ES-I3 (cell line): ENCODE measurements around the gene OAS3.

Experiments
- H3K36me3 ChIP-seq: 2 replicates; pipeline ENCODE4 v1.6.1; 2013; ENCODE audit warnings: mild to moderate bottlenecking, low read length, control low read depth, moderate library complexity; ENCODE audit not compliant: insufficient read depth
- H3K4me1 ChIP-seq: 2 replicates; pipeline ENCODE4 v1.6.1; 2013; ENCODE audit warnings: mild to moderate bottlenecking, control low read depth, low read length; ENCODE audit not compliant: insufficient read depth
- H3K9ac ChIP-seq: 2 replicates; pipeline ENCODE4 v1.6.1; 2013; ENCODE audit warnings: low read depth, mild to moderate bottlenecking, low read length, moderate library complexity
- H3K9me3 ChIP-seq: 2 replicates; pipeline ENCODE4 v1.6.1; 2013; ENCODE audit warnings: mild to moderate bottlenecking, low read length, moderate library complexity; ENCODE audit not compliant: control insufficient read depth, insufficient read depth

The OAS3 gene, protein sequence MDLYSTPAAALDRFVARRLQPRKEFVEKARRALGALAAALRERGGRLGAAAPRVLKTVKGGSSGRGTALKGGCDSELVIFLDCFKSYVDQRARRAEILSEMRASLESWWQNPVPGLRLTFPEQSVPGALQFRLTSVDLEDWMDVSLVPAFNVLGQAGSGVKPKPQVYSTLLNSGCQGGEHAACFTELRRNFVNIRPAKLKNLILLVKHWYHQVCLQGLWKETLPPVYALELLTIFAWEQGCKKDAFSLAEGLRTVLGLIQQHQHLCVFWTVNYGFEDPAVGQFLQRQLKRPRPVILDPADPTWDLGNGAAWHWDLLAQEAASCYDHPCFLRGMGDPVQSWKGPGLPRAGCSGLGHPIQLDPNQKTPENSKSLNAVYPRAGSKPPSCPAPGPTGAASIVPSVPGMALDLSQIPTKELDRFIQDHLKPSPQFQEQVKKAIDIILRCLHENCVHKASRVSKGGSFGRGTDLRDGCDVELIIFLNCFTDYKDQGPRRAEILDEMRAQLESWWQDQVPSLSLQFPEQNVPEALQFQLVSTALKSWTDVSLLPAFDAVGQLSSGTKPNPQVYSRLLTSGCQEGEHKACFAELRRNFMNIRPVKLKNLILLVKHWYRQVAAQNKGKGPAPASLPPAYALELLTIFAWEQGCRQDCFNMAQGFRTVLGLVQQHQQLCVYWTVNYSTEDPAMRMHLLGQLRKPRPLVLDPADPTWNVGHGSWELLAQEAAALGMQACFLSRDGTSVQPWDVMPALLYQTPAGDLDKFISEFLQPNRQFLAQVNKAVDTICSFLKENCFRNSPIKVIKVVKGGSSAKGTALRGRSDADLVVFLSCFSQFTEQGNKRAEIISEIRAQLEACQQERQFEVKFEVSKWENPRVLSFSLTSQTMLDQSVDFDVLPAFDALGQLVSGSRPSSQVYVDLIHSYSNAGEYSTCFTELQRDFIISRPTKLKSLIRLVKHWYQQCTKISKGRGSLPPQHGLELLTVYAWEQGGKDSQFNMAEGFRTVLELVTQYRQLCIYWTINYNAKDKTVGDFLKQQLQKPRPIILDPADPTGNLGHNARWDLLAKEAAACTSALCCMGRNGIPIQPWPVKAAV

DNA sequence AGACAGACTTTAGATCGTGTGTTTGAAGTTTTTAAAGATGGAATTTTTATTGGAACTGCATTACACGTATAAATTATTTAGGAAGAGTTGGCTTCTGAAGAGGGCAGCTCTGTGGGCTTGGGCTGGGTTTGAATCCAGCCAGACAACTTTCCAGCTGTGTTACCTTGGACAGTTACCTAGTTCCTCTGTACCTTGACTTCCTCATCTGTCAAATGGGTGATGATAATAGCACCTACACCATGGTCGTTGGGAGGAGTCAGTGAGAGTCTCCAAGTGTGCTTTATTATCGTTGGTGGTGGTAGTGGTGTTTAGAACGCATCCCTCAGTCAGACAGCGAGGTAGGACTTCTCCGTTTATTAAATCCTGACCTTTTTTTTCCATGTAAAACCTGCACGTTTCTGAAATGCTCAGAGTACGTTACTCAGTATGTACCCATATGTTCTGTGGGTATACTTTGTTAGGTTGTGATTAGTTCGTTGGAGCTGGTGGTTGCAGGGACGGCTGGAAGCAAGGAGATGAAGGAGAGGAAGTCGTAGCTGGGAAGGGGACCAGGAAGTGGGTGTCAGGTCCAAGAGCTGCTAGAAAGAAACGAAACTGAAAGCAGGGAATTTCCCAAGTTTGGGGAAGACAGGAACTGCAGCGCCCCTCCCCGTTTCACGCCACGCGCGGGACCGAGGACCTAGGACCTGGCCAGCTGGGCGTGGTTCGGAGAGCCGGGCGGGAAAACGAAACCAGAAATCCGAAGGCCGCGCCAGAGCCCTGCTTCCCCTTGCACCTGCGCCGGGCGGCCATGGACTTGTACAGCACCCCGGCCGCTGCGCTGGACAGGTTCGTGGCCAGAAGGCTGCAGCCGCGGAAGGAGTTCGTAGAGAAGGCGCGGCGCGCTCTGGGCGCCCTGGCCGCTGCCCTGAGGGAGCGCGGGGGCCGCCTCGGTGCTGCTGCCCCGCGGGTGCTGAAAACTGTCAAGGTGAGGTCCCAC is at the start of gene OAS3:
TSS of gene OAS3 (plus strand) at position 734 of the 979 bp plus-strand sequence. CDS start at position 791, 57 bp downstream.
- H3K36me3 ChIP-seq: no peaks in the 10 kb centered on the region
- no peaks in the 10 kb centered on the region for H3K4me1 ChIP-seq
- no peaks in the 10 kb centered on the region for H3K9me3 ChIP-seq
- H3K9ac ChIP-seq: peak within 1 kb of the TSS; percentile 64; the same call in 1 of the 2 replicates

DNA sequence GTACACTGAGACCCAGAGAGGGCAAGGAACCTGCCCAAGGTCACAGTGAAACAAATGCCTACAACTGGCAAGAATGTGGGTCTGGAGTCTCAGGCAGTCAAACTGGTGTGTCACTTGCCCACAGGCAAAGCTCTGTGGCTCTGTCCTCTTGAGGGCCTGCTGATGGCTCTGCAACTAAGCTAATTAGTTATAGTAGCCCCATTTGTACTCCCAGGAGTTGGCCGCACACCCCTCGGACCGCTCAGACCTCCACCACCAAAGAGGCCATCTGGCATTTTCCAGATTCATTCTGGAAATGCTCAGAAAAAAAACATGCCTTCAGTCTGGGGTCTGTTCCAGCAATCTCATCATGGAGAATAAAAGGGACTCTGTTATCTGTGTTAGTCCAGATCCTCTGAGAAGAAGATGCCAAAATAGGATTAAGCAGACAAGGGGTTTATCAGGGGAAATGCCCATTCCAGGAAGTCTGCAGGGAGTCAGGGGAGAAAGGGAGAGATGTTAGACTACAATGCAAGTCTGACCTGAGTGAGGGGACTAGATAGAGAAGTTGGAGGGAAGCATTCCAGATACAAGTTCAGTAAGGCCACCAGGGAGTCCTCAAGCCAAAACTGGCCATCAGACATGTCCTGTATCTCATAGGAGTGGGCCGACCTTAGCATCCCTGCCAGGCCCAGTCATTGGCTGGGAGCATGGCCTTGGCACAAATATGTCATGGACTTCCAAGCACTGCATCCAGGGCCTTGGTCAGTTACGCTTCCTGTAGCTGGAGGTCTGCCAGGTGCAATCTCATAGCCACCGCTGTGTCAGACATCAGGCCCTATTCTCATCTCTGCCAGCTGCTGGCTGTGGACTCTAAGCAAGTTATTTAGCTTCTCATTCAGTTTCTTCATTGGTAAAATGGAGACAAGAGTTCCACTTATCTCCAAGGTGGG is 46.9 kb upstream of the OAS3 start:
- no peaks in the 10 kb centered on the region for H3K9me3 ChIP-seq
- no peaks in the 10 kb centered on the region for H3K36me3 ChIP-seq
- H3K4me1 ChIP-seq: no peaks in the 10 kb centered on the region
- no peak overlapping the region for H3K9ac ChIP-seq

DNA sequence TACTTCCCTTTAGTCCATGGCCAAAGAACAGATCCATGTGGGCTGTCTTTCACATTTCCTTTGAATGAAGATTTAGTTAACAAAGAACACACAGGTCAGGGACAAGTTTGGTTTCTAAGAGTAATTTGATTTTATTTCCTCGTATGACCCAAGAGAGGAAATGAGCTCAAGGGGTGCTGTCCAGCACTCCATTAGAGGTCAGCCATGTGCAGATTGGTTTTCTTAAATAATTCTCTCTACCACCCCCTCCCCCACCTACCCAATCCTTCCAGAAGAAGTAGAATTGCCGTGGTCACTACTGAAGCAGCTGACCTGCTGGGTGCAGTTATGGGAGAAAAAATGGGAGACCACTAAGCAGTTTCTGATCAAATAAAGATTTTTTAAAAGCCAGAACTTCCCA is 45.4 kb upstream of the OAS3 start:
- no peak overlapping the region for H3K9ac ChIP-seq
- no peaks in the 10 kb centered on the region for H3K4me1 ChIP-seq
- H3K9me3 ChIP-seq: no peaks in the 10 kb centered on the region
- H3K36me3 ChIP-seq: no peaks in the 10 kb centered on the region

DNA sequence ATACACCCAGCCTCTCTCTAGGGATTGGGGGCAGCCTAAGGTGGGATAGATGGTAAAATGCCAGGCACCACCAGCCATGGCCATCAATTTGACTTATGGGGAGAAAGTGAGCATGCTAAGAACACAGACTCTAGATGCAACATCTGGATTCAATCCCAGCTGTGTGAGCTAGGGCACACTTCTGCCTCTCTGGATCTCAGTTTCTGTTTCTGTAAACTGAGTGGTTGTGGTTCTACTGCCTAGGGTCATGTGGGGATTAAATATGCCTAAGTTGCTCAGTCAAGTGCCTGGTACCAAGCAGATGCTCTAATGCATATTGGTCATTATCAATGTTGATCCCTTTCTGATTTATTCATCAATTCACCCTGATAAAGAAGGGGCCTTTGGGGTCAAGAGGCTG is 44.1 kb upstream of the OAS3 start:
- no peaks in the 10 kb centered on the region for H3K4me1 ChIP-seq
- H3K9ac ChIP-seq: no peak overlapping the region
- no peaks in the 10 kb centered on the region for H3K9me3 ChIP-seq
- H3K36me3 ChIP-seq: no peaks in the 10 kb centered on the region

DNA sequence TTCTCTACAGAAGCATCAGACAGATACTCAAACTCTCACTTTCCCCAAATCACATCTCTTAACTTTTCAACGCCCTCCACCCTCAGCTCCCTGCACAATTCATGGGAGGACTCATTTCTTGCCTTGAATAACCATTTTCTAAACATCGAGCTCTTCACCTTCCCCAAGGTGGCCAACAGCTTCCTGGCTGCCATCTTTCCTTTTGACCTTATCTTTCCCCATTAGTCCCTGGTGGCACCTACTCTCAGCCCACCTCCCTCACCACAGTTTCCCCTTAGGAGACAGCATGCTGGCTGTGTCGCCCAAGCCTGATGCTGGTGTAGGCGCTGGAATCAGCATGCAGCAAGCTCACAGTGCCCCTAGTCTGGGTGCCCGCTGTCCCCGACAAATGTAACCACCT is 39.9 kb upstream of the OAS3 start:
- no peak overlapping the region for H3K9ac ChIP-seq
- H3K9me3 ChIP-seq: no peaks in the 10 kb centered on the region
- H3K4me1 ChIP-seq: no peaks in the 10 kb centered on the region
- H3K36me3 ChIP-seq: no peaks in the 10 kb centered on the region

DNA sequence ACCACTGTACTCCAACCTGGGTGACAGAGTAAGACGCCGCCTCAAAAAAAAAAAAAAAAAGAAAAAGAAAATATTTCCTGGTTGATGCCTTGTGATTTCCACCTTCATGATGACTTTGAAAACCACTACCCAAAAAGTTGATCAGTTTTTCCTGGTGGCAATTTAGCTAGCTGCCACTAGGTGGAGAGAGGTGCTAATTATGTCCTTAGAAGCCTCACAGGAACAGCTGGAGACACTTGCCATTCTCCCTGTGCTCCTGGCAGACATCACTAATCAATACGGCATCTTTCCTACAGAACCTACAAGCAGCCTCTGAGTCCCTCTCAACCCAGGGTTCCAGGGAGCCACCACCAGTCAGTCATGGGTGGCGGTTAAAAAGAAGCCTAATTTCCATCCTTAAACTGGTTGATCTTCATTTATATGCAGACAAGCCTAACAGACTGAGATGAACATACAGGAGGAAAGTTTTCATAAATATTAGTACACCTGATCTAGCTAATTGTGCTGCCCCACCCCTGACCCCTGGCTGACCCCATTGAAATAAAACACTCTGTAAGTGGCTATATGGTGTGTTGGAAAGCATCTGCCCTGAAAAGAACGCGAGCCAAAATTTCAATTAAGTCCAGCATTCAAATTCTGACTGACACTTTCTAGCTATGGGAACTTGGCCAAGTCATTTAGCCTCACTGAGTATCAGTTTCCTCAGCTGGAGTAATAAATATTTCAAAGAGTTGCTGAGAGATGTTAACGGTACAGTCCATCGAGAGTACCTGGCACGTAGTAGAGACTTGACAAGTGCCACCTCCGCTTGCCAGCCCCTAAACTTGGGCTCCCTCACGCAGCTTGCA is 37.8 kb upstream of the OAS3 start:
- Histone ChIP-seq H3K36me3 (no peaks in the 10 kb centered on the region), H3K4me1 (no peaks in the 10 kb centered on the region), H3K9ac (no peak overlapping the region), H3K9me3 (no peaks in the 10 kb centered on the region)

DNA sequence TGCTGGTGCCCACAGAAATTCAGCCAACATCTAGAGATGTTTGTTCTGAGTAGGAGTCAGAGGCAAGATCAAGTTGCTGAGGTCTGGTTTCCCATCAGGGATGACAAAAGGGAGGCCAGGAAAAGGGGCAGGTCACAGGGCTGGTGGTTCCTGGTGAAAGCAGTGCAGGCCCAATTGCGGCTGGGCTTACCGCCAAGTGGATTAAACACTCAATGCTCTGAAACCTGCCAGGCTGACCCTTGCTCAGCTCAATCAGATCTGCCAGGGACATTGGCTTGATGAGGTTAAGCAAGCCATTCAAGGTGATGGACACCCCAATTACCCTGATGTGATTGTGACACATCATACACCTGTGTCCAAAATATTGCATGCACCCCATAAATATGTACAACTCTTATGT is 37.0 kb upstream of the OAS3 start:
- Histone ChIP-seq H3K36me3 (no peaks in the 10 kb centered on the region), H3K9me3 (no peaks in the 10 kb centered on the region), H3K4me1 (no peaks in the 10 kb centered on the region)

DNA sequence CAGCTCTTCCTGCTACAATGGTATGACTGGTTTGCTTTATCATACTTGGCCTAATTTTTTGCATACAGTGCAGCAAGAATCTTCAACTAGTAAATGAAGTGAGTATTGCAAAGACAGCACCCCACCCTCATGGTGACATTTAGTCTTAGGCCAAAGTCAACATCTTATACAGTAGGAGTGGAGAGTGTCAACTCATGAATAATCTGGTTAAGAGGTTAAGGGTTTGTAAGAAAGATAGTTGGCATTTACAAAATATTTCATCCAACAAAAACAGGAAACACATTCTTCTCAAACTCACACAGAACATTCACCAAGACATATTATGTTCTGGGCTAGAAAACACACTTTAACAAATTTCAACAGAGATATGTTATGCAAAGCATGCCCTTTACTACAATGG is 33.7 kb upstream of the OAS3 start:
- no peaks in the 10 kb centered on the region for H3K36me3 ChIP-seq
- H3K9me3 ChIP-seq: no peaks in the 10 kb centered on the region; the same call in 1 of the 2 replicates
- H3K9ac ChIP-seq: no peak overlapping the region
- peaks cover 4% of the 10 kb centered on the region; the same call in 1 of the 2 replicates for H3K4me1 ChIP-seq

More for the DNA sequence above, 37.0 kb upstream of the OAS3 start:
- H3K9ac ChIP-seq: no peak overlapping the region

DNA sequence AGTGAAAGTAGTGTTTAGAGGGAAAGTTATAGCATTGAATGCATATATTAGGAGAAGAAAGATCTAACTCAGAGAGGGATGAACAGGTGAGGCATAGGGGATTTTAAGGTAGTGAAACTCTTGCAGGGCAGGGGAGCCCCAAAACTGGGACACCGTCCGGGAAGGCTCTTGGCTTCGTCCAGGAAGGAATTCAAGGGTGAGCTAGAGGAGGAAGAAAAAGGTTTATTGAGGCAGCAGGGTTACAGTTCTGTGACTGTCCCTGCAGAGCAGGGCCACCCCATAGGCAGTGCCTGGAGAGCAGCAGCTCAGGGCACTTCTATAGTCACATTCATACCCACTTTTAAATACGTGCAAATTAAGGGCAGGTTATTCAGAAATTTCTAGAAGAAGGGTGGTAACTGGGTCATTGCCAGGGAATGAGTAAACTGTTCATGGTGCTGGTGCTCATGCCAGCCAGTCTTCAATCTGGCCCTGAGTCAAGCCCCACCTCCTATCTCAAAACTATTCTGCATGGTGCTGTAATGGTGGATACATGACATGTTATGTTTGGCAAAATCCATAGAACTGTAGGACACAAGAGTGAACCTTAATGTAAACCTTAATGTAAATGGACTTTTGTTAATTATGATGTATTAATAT is 32.7 kb upstream of the OAS3 start:
- no peak overlapping the region for H3K9ac ChIP-seq
- no peaks in the 10 kb centered on the region; the same call in 1 of the 2 replicates for H3K9me3 ChIP-seq
- peaks cover 4% of the 10 kb centered on the region; the same call in 1 of the 2 replicates for H3K4me1 ChIP-seq
- no peaks in the 10 kb centered on the region for H3K36me3 ChIP-seq

DNA sequence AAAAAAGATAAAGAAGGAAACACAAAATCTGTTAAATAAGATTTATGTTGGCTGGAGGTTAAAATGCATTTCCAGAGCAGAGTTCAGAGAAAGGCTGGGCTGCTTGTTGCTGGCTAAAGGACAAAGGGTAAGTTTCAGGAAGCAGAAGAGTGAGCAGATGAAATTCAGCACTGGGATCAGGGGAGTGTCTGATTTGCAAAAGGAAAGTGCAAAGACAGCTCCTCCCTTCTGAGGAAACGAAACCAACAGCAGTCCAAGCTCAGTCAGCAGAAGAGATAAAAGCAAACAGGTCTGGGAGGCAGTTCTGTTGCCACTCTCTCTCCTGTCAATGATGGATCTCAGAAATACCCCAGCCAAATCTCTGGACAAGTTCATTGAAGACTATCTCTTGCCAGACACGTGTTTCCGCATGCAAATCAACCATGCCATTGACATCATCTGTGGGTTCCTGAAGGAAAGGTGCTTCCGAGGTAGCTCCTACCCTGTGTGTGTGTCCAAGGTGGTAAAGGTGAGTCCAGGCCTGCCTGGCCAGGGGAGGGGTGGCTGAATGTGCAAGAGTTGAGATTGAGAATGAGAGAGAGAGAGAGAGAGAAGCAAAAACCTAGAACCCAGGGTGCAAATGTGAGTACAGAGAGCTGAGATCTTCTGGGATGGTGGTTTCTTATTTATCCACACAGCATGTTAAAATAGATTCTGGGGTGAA is 31.4 kb upstream of the OAS3 start, which contains the start of gene OAS1:
TSS of gene OAS1 (plus strand) at position 251 of the 703 bp plus-strand sequence. CDS start at position 329, 78 bp downstream.
- Histone ChIP-seq H3K9me3 (peaks cover 8% of the 10 kb centered on the region; the same call in 1 of the 2 replicates), H3K36me3 (no peaks in the 10 kb centered on the region), H3K4me1 (peaks cover 4% of the 10 kb centered on the region; the same call in 1 of the 2 replicates), H3K9ac (no peak within 1 kb of the TSS)
